HepG2 (cell line): ENCODE measurements around the gene UBAP1L. TPM values are rescaled to one million over a fixed set of nuclear protein-coding genes. Genes with fewer than 3 reads are reported as not detected.

Experiments
- AKAP8 ChIP-seq: sonication (generic); formaldehyde crosslinking; IDR thresholded peaks from 2 replicates; pipeline ENCODE4 v1.5.1; 2020; ENCODE audit warnings: mild to moderate bottlenecking, missing genetic modification reagents
- HNRNPLL ChIP-seq: fragments of 200-400 bp; formaldehyde crosslinking; IDR thresholded peaks from 2 replicates; pipeline ENCODE4 v1.6.1; 2017; ENCODE audit warnings: mild to moderate bottlenecking, low read depth, low read length; ENCODE audit not compliant: poor library complexity, severe bottlenecking
- HOXA3 ChIP-seq: sonication (generic); formaldehyde crosslinking; IDR thresholded peaks from 2 replicates; pipeline ENCODE4 v1.5.0; 2020; ENCODE audit warnings: missing genetic modification reagents
- KDM3A ChIP-seq: IDR thresholded peaks from 2 replicates; pipeline ENCODE4 v1.6.1; 2018; ENCODE audit warnings: low read depth, missing compliant biosample characterization
- PAF1 ChIP-seq: IDR thresholded peaks from 2 replicates; pipeline ENCODE4 v1.6.1; 2016; ENCODE audit warnings: missing genetic modification reagents, missing compliant biosample characterization
- PTBP1 ChIP-seq: fragments of 200-400 bp; formaldehyde crosslinking; IDR thresholded peaks from 2 replicates; pipeline ENCODE4 v1.6.1; 2018; ENCODE audit warnings: low read length, low read depth; ENCODE audit not compliant: poor library complexity, severe bottlenecking
- RBM39 ChIP-seq: fragments of 200-400 bp; formaldehyde crosslinking; IDR thresholded peaks from one replicate; pipeline ENCODE4 v1.6.1; 2018; ENCODE audit warnings: antibody characterized with exemption, mild to moderate bottlenecking, low read depth, low read length; ENCODE audit not compliant: poor library complexity, severe bottlenecking
- SMYD3 ChIP-seq: sonication (generic); formaldehyde crosslinking; IDR thresholded peaks from 2 replicates; pipeline ENCODE4 v1.8.1; 2023; ENCODE audit warnings: mild to moderate bottlenecking, missing genetic modification reagents
- SRF ChIP-seq: IDR thresholded peaks from 2 replicates; pipeline ENCODE4 v1.6.1; 2011; ENCODE audit warnings: mild to moderate bottlenecking, low read depth, low read length, moderate library complexity
- ZNF333 ChIP-seq: sonication (generic); formaldehyde crosslinking; IDR thresholded peaks from 2 replicates; pipeline ENCODE4 v1.4.0; 2020; ENCODE audit warnings: mild to moderate bottlenecking, missing genetic modification reagents, borderline replicate concordance
- ZNF367 ChIP-seq: sonication (generic); formaldehyde crosslinking; IDR thresholded peaks from 2 replicates; pipeline ENCODE4 v1.4.0; 2020; ENCODE audit warnings: missing genetic modification reagents, borderline replicate concordance
- ZNF652 ChIP-seq: IDR thresholded peaks from 2 replicates; pipeline ENCODE4 v1.6.1; 2016; ENCODE audit warnings: low read depth, borderline replicate concordance
- ZNF724P ChIP-seq: sonication (generic); formaldehyde crosslinking; IDR thresholded peaks from 2 replicates; pipeline ENCODE4 v1.8.0; 2022; ENCODE audit warnings: missing genetic modification reagents, borderline replicate concordance
- ZNF737 ChIP-seq: sonication (generic); formaldehyde crosslinking; IDR thresholded peaks from 2 replicates; pipeline ENCODE4 v1.5.0; 2020; ENCODE audit warnings: missing genetic modification reagents, mild to moderate bottlenecking, borderline replicate concordance
- polyA plus RNA-seq, 8 experiments: library from polyadenylated mRNA; depleted of rRNA in 3 of 8; stranded (reverse) in 7 of 8; unstranded in 1 of 8; fragments of >200 nt; fragmentation: Illumina TruSeq in 4 of 8; extraction: Trizol in 4 of 8; gene quantifications; 2 replicates each; pipeline versions ENCODE4 v1.2.1 to v1.2.3, GENCODE V29; 2011 to 2016; ENCODE audit warnings: low read depth in 4 of 8, missing spikeins in 1 of 8, mixed read lengths in 1 of 8; ENCODE audit not compliant: insufficient read depth in 1 of 8
- total RNA-seq, 5 experiments: library from RNA; depleted of rRNA; stranded (reverse); fragments of >200 nt; fragmentation: Illumina TruSeq; extraction: Trizol; gene quantifications; 2 replicates each; pipeline ENCODE4 v1.2.3, GENCODE V29; 2016; ENCODE audit warnings: low read depth in 1 of 5
- TF ChIP-seq, protein P1 (sequence below): sonication (generic); formaldehyde crosslinking; IDR thresholded peaks from 2 replicates; pipeline ENCODE4 v1.4.0; 2020; ENCODE audit warnings: mild to moderate bottlenecking, missing genetic modification reagents
- TF ChIP-seq, protein P2 (sequence below): sonication (generic); formaldehyde crosslinking; IDR thresholded peaks from 2 replicates; pipeline ENCODE4 v1.8.0; 2022; ENCODE audit warnings: mild to moderate bottlenecking, missing genetic modification reagents
- TF ChIP-seq, protein P3 (sequence below): IDR thresholded peaks from 2 replicates; pipeline ENCODE4 v1.6.1; 2016
- TF ChIP-seq, protein P4 (sequence below): IDR thresholded peaks from 2 replicates; pipeline ENCODE4 v1.6.1; 2016; ENCODE audit warnings: missing genetic modification reagents, missing compliant biosample characterization
- TF ChIP-seq, protein P5 (sequence below): sonication (generic); formaldehyde crosslinking; IDR thresholded peaks from 2 replicates; pipeline ENCODE4 v1.5.0; 2020; ENCODE audit warnings: missing genetic modification reagents
- TF ChIP-seq, protein P6 (sequence below): sonication (generic); formaldehyde crosslinking; IDR thresholded peaks from 2 replicates; pipeline ENCODE4 v1.5.0; 2020; ENCODE audit warnings: mild to moderate bottlenecking, low read depth, missing genetic modification reagents, borderline replicate concordance

UBAP1L gene
- total and polyA plus RNA-seq, 2 of the 13 experiments (the other 11 are each of a cell fraction or from before 2014, with no cell fraction given), result 0.86 to 1.4 TPM

DNA sequence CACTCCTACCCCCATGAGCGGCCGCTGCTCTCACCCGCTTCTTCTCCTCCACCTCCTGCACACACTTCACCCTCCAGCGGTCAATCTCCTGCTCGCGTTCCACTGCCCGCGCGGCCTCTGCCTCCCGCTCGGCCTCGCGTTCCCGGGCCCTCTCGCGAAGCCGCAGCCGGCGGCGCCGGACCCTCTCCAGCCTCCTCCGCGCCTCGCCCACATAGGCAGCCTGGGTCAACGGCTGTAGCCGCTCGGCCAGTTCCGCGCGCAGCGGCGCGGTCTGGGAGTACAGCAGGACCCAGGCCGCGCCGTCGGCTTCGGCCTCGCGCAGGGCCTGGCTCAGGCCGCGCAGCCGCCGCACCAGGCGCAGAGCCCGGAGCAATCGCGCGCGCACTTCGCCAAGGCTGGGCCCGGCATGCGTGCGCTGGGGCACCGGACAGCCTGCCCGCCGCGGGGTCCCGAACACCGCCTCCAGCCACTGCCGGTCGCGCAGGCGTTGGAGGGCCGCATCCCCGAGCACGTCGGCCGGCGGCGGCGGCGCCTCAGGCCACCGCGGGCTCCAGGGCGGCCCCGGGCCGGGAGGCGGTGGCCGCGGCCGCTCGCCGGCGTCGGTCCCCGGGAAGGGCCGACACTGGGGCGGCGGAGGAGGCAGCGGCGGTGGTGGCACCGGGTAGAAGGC, 18.0 kb upstream of the UBAP1L start (continued):
- TF ChIP-seq, protein P1, sequence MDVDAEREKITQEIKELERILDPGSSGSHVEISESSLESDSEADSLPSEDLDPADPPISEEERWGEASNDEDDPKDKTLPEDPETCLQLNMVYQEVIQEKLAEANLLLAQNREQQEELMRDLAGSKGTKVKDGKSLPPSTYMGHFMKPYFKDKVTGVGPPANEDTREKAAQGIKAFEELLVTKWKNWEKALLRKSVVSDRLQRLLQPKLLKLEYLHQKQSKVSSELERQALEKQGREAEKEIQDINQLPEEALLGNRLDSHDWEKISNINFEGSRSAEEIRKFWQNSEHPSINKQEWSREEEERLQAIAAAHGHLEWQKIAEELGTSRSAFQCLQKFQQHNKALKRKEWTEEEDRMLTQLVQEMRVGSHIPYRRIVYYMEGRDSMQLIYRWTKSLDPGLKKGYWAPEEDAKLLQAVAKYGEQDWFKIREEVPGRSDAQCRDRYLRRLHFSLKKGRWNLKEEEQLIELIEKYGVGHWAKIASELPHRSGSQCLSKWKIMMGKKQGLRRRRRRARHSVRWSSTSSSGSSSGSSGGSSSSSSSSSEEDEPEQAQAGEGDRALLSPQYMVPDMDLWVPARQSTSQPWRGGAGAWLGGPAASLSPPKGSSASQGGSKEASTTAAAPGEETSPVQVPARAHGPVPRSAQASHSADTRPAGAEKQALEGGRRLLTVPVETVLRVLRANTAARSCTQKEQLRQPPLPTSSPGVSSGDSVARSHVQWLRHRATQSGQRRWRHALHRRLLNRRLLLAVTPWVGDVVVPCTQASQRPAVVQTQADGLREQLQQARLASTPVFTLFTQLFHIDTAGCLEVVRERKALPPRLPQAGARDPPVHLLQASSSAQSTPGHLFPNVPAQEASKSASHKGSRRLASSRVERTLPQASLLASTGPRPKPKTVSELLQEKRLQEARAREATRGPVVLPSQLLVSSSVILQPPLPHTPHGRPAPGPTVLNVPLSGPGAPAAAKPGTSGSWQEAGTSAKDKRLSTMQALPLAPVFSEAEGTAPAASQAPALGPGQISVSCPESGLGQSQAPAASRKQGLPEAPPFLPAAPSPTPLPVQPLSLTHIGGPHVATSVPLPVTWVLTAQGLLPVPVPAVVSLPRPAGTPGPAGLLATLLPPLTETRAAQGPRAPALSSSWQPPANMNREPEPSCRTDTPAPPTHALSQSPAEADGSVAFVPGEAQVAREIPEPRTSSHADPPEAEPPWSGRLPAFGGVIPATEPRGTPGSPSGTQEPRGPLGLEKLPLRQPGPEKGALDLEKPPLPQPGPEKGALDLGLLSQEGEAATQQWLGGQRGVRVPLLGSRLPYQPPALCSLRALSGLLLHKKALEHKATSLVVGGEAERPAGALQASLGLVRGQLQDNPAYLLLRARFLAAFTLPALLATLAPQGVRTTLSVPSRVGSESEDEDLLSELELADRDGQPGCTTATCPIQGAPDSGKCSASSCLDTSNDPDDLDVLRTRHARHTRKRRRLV (CRISPR knock-in tag), result no peak
- no peak for TF ChIP-seq SMYD3 (CRISPR knock-in tag)
- TF ChIP-seq ZNF652 (CRISPR knock-in tag), result no peak
- TF ChIP-seq, protein P2, sequence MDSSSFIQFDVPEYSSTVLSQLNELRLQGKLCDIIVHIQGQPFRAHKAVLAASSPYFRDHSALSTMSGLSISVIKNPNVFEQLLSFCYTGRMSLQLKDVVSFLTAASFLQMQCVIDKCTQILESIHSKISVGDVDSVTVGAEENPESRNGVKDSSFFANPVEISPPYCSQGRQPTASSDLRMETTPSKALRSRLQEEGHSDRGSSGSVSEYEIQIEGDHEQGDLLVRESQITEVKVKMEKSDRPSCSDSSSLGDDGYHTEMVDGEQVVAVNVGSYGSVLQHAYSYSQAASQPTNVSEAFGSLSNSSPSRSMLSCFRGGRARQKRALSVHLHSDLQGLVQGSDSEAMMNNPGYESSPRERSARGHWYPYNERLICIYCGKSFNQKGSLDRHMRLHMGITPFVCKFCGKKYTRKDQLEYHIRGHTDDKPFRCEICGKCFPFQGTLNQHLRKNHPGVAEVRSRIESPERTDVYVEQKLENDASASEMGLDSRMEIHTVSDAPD (CRISPR knock-in tag), result no peak
- TF ChIP-seq, protein P3, sequence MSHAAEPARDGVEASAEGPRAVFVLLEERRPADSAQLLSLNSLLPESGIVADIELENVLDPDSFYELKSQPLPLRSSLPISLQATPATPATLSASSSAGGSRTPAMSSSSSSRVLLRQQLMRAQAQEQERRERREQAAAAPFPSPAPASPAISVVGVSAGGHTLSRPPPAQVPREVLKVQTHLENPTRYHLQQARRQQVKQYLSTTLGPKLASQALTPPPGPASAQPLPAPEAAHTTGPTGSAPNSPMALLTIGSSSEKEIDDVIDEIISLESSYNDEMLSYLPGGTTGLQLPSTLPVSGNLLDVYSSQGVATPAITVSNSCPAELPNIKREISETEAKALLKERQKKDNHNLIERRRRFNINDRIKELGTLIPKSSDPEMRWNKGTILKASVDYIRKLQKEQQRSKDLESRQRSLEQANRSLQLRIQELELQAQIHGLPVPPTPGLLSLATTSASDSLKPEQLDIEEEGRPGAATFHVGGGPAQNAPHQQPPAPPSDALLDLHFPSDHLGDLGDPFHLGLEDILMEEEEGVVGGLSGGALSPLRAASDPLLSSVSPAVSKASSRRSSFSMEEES, result no peak
- TF ChIP-seq RBM39, result no peak
- no peak for TF ChIP-seq ZNF724P (CRISPR knock-in tag)
- TF ChIP-seq, protein P4, sequence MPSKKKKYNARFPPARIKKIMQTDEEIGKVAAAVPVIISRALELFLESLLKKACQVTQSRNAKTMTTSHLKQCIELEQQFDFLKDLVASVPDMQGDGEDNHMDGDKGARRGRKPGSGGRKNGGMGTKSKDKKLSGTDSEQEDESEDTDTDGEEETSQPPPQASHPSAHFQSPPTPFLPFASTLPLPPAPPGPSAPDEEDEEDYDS (CRISPR knock-in tag), result no peak
- TF ChIP-seq HOXA3, result peak; percentile 11; the same call in 1 of the 2 replicates
- no peak for TF ChIP-seq PAF1
- TF ChIP-seq, protein P5, sequence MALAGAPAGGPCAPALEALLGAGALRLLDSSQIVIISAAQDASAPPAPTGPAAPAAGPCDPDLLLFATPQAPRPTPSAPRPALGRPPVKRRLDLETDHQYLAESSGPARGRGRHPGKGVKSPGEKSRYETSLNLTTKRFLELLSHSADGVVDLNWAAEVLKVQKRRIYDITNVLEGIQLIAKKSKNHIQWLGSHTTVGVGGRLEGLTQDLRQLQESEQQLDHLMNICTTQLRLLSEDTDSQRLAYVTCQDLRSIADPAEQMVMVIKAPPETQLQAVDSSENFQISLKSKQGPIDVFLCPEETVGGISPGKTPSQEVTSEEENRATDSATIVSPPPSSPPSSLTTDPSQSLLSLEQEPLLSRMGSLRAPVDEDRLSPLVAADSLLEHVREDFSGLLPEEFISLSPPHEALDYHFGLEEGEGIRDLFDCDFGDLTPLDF (CRISPR knock-in tag), result no peak
- TF ChIP-seq HNRNPLL, result peak; percentile 80
- TF ChIP-seq ZNF737 (CRISPR knock-in tag), result no peak
- TF ChIP-seq, protein P6, sequence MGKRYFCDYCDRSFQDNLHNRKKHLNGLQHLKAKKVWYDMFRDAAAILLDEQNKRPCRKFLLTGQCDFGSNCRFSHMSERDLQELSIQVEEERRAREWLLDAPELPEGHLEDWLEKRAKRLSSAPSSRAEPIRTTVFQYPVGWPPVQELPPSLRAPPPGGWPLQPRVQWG (CRISPR knock-in tag), result no peak
- TF ChIP-seq KDM3A (CRISPR knock-in tag), result no peak
- no peak for TF ChIP-seq ZNF367 (CRISPR knock-in tag)
- TF ChIP-seq PTBP1, result no peak
- TF ChIP-seq SRF, result no peak
- no peak for TF ChIP-seq ZNF333 (CRISPR knock-in tag)
- TF ChIP-seq AKAP8, result no peak
